ENCODE measurements around the gene CYP4A11. TPM values are rescaled to one million over a fixed set of nuclear protein-coding genes. Genes with fewer than 3 reads are reported as not detected.
"Not testable (repeated sequence)": the region's sequence is repeated elsewhere in the genome, so short reads cannot be mapped to it uniquely, and the experiment has no call there.

CYP4A11 gene
- total RNA-seq, 1 experiment from 2014 or later, result 0.16 TPM

- H3K4me3 ChIP-seq (ENCODE audit: low read depth, low read length); H3K9me3 ChIP-seq; H3K27ac Mint-ChIP-seq (ENCODE audit: unreplicated experiment); BruUV-seq (replicated peaks); H3K9me3 Mint-ChIP-seq (ENCODE audit: unreplicated experiment); H3K27me3 Mint-ChIP-seq (ENCODE audit: insufficient read depth, unreplicated experiment); H3K27me3 ChIP-seq (replicated peaks; ENCODE audit: control insufficient read depth, insufficient read depth, low read length); H3K4me3 Mint-ChIP-seq (ENCODE audit: unreplicated experiment); H3K36me3 ChIP-seq (ENCODE audit: control insufficient read depth, insufficient read depth, low read length); H3K36me3 Mint-ChIP-seq (ENCODE audit: insufficient read depth, unreplicated experiment); H3K4me1 Mint-ChIP-seq (ENCODE audit: low read depth, unreplicated experiment); H3K4me1 ChIP-seq; POLR2A ChIA-PET; intact Hi-C loops (cut with micrococcal nuclease; ENCODE audit: unreplicated experiment): not testable (repeated sequence)
- peak; percentile 45 to 49 for TF ChIP-seq CTCF (IDR thresholded peaks at IDR 0.05; ENCODE audit: insufficient read depth in 1 of 2, low read depth in 1 of 2, low read length in 1 of 2, severe bottlenecking in 1 of 2, unreplicated experiment in 1 of 2)
- CTCF ChIA-PET, result interaction anchor here (0.6 kb wide), 1 partner anchor 24 kb away, joined by 3 read pairs; no protein-coding TSS in a partner anchor
- DNase-seq, result peak in 1 of 2 experiments; percentile 27
These were observed 6.4 kb downstream of the CYP4A11 start for GRCh38 chr1:46934852-46935251.

DNA sequence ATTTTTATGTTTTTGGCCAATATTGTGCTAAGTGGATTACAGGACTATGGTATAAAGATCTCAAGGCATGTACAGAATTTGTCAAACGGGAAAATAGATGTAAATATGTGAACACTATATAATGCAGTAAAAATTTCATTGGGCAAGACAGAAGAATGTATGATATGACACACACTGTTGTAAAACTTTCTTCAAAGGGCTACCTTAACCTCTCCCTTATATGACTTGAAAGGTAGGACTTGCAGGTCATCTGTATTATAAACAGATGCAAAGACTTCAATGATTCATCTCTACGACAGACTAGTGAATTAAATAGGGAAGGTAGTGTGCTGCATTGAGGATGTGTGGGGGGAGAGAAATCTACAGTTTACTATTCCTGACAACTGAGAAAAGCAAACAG, 9.3 kb downstream of the CYP4A11 start:
- H3K4me1 Mint-ChIP-seq (ENCODE audit: low read depth, unreplicated experiment); H3K9me3 ChIP-seq; CTCF ChIA-PET; DNase-seq; H3K36me3 ChIP-seq (ENCODE audit: control insufficient read depth, insufficient read depth, low read length); H3K4me3 ChIP-seq (ENCODE audit: low read depth, low read length); H3K4me3 Mint-ChIP-seq (ENCODE audit: unreplicated experiment); H3K36me3 Mint-ChIP-seq (ENCODE audit: insufficient read depth, unreplicated experiment); H3K4me1 ChIP-seq; H3K27me3 ChIP-seq (replicated peaks; ENCODE audit: control insufficient read depth, insufficient read depth, low read length); POLR2A ChIA-PET; H3K27me3 Mint-ChIP-seq (ENCODE audit: insufficient read depth, unreplicated experiment); H3K27ac Mint-ChIP-seq (ENCODE audit: unreplicated experiment); BruUV-seq (replicated peaks); intact Hi-C loops (cut with micrococcal nuclease; ENCODE audit: unreplicated experiment): not testable (repeated sequence)
- H3K9me3 Mint-ChIP-seq (ENCODE audit: unreplicated experiment), result peaks cover 14% of the 10 kb centered on the region

DNA sequence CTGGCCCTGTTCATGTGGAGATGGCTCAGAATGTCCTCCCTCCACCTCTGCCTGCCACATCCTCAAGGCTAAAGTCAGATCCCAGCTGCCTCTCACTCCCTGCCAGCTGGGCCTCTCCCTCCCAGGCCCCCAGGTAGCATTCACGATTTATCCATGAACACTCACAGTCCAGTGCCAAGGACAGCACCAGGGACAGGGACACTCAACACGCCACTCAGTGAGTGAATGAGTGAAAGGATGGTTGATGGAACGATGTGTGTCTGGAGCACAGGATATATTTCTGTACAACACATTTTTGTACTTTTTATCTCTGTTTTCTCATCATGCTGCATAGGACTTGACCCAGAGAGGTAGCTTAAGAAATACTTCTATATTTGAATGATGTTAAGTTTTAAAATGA, 10.1 kb downstream of the CYP4A11 start:
- H3K4me3 Mint-ChIP-seq (ENCODE audit: unreplicated experiment), result no peak overlapping the region
- H3K27me3 ChIP-seq (replicated peaks; ENCODE audit: control insufficient read depth, insufficient read depth, low read length), result no peaks in the 10 kb centered on the region
- no peaks in the 10 kb centered on the region for H3K27me3 Mint-ChIP-seq (ENCODE audit: insufficient read depth, unreplicated experiment)
- intact Hi-C loops (cut with micrococcal nuclease; ENCODE audit: unreplicated experiment), result no loop called here
- H3K9me3 Mint-ChIP-seq (ENCODE audit: unreplicated experiment), result peaks cover 14% of the 10 kb centered on the region
- no peak overlapping the region for H3K4me3 ChIP-seq (ENCODE audit: low read depth, low read length)
- peak overlapping the region; percentile 57 for H3K27ac Mint-ChIP-seq (ENCODE audit: unreplicated experiment)
- no TSS peak for BruUV-seq (replicated peaks)
- H3K36me3 Mint-ChIP-seq (ENCODE audit: insufficient read depth, unreplicated experiment), result no peaks in the 10 kb centered on the region
- H3K4me1 Mint-ChIP-seq (ENCODE audit: low read depth, unreplicated experiment), result peaks cover 6% of the 10 kb centered on the region
- no peaks in the 10 kb centered on the region for H3K4me1 ChIP-seq
- H3K36me3 ChIP-seq (ENCODE audit: control insufficient read depth, insufficient read depth, low read length), result no peaks in the 10 kb centered on the region
- TF ChIP-seq CTCF (IDR thresholded peaks at IDR 0.05; ENCODE audit: insufficient read depth in 1 of 2, low read depth in 1 of 2, low read length in 1 of 2, severe bottlenecking in 1 of 2, unreplicated experiment in 1 of 2), result no peak
- ChIA-PET POLR2A (no interaction called here), CTCF (no interaction called here)
- DNase-seq, result no peak
- no peaks in the 10 kb centered on the region for H3K9me3 ChIP-seq

- intact Hi-C loops (cut with micrococcal nuclease; ENCODE audit: unreplicated experiment), result no loop called here
- BruUV-seq (replicated peaks), result no TSS peak
- CTCF ChIA-PET, result no interaction called here
These were observed 13.9 kb downstream of the CYP4A11 start for GRCh38 chr1:46927249-46927835.

More at GRCh38 chr1:46927249-46927835, 13.9 kb downstream of the CYP4A11 start:
- TF ChIP-seq CTCF (IDR thresholded peaks at IDR 0.05; ENCODE audit: insufficient read depth in 1 of 2, low read depth in 1 of 2, low read length in 1 of 2, severe bottlenecking in 1 of 2, unreplicated experiment in 1 of 2), result no peak
- DNase-seq, result no peak
- no peaks in the 10 kb centered on the region for H3K36me3 ChIP-seq (ENCODE audit: control insufficient read depth, insufficient read depth, low read length)
- H3K4me3 Mint-ChIP-seq (ENCODE audit: unreplicated experiment), result no peak overlapping the region
- H3K27me3 ChIP-seq (replicated peaks; ENCODE audit: control insufficient read depth, insufficient read depth, low read length), result no peaks in the 10 kb centered on the region
- peaks cover 30% of the 10 kb centered on the region for H3K9me3 Mint-ChIP-seq (ENCODE audit: unreplicated experiment)
- H3K27me3 Mint-ChIP-seq (ENCODE audit: insufficient read depth, unreplicated experiment), result peaks cover 5% of the 10 kb centered on the region
- no peak overlapping the region for H3K4me3 ChIP-seq (ENCODE audit: low read depth, low read length)
- H3K36me3 Mint-ChIP-seq (ENCODE audit: insufficient read depth, unreplicated experiment), result no peaks in the 10 kb centered on the region
- H3K27ac Mint-ChIP-seq (ENCODE audit: unreplicated experiment), result no peak overlapping the region
- no peaks in the 10 kb centered on the region for H3K4me1 ChIP-seq
- peaks cover 6% of the 10 kb centered on the region for H3K4me1 Mint-ChIP-seq (ENCODE audit: low read depth, unreplicated experiment)
- POLR2A ChIA-PET, result no interaction called here
- no peaks in the 10 kb centered on the region for H3K9me3 ChIP-seq

Data from Caco-2 (cell line).